Activated B cell treated with CpG ODN at 0.5 μM for 24 hours (primary cell): Measurements from ENCODE around the gene CRYL1. TPM values are rescaled to one million over a fixed set of nuclear protein-coding genes. Genes with fewer than 3 reads are reported as not detected.
"Not testable (repeated sequence)": the region's sequence is repeated elsewhere in the genome, so short reads cannot be mapped to it uniquely, and the experiment has no call there.

ENCODE experiments used
- ATAC-seq: fragments of 200-7000 bp; cut with Tn5 transposase; one replicate; pipeline ENCODE4 v1.10.0; 2021; ENCODE audit warnings: low read depth, mild to moderate bottlenecking, moderate library complexity
- CTCF ChIA-PET: fragments of 350-600 bp; sonication (Branson Sonifier 250); formaldehyde crosslinking; loops from one replicate; lab custom pipeline; 2021; ENCODE audit warnings: antibody characterized with exemption; lab: Charles Lee
- POLR2A ChIA-PET: fragments of 350-600 bp; sonication (Branson Sonifier 250); formaldehyde crosslinking; loops from one replicate; lab custom pipeline; 2021; ENCODE audit warnings: antibody characterized with exemption; lab: Charles Lee
- DNase-seq: peaks from one replicate; pipeline ENCODE4 v3.0.0; 2022
- H3K27ac Mint-ChIP-seq: one replicate; pipeline ENCODE4 v1.8.0; 2020; ENCODE audit warnings: mixed read lengths
- H3K27me3 Mint-ChIP-seq: one replicate; pipeline ENCODE4 v1.8.0; 2021; ENCODE audit warnings: mixed read lengths
- H3K36me3 Mint-ChIP-seq: one replicate; pipeline ENCODE4 v1.8.0; 2021; ENCODE audit warnings: low read depth, mixed read lengths
- H3K4me1 Mint-ChIP-seq: one replicate; pipeline ENCODE4 v1.8.0; 2021; ENCODE audit warnings: mixed read lengths
- H3K4me3 Mint-ChIP-seq: one replicate; pipeline ENCODE4 v1.8.0; 2020; ENCODE audit warnings: mild to moderate bottlenecking, mixed read lengths
- H3K9me3 Mint-ChIP-seq: one replicate; pipeline ENCODE4 v1.8.0; 2020; ENCODE audit warnings: mixed read lengths
- intact Hi-C: fragments of 100-400 bp; cut with micrococcal nuclease; formaldehyde crosslinking; loops from one replicate; pipeline ENCODE4 v1.15.1; 2024
- total RNA-seq: library from RNA; stranded (reverse); gene quantifications from 2 replicates; pipeline ENCODE4 v1.2.3, GENCODE V29; 2022
- TF ChIP-seq, protein P1 (sequence below): fragments of 200-600 bp; IDR thresholded peaks from one replicate; pipeline ENCODE4 v1.8.0; 2022; ENCODE audit warnings: antibody characterized with exemption, mild to moderate bottlenecking

CRYL1 gene
- total RNA-seq, 1 donor from 2014 or later = 9.6 TPM

DNA sequence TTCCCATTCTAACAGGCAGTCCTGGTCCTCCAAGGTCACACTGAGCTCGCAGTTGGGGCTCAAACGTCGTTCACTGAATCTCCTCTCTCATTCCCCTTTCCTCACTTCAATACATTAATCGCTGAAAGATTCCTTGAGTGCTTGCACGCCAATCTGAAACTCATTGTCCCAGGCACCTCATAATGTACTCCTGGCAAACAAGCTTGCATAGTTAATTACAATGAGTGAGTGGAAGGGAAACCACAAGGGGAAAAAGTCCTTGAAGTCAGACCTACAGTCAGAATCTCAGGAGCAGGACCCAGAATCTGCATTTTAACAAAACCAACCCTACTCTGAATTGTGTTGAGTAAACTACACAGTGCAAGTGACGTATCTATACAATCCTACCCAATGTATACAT lies 86.9 kb downstream of the CRYL1 start:
- Mint-ChIP-seq H3K4me3 (no peak overlapping the region), H3K27ac (no peak overlapping the region)

GRCh38 chr13:20436505-20436904 lies 89.2 kb downstream of the CRYL1 start:
- Mint-ChIP-seq H3K4me1 (no peaks in the 10 kb centered on the region), H3K27ac (no peak overlapping the region), H3K36me3 (peaks cover 16% of the 10 kb centered on the region), H3K9me3 (peaks cover 2% of the 10 kb centered on the region), H3K27me3 (no peaks in the 10 kb centered on the region), H3K4me3 (no peak overlapping the region)
- intact Hi-C loops = no loop called here
- no peak for ATAC-seq
- no peak for DNase-seq
- POLR2A ChIA-PET = no interaction called here
- CTCF ChIA-PET = no interaction called here
- TF ChIP-seq, protein P1, sequence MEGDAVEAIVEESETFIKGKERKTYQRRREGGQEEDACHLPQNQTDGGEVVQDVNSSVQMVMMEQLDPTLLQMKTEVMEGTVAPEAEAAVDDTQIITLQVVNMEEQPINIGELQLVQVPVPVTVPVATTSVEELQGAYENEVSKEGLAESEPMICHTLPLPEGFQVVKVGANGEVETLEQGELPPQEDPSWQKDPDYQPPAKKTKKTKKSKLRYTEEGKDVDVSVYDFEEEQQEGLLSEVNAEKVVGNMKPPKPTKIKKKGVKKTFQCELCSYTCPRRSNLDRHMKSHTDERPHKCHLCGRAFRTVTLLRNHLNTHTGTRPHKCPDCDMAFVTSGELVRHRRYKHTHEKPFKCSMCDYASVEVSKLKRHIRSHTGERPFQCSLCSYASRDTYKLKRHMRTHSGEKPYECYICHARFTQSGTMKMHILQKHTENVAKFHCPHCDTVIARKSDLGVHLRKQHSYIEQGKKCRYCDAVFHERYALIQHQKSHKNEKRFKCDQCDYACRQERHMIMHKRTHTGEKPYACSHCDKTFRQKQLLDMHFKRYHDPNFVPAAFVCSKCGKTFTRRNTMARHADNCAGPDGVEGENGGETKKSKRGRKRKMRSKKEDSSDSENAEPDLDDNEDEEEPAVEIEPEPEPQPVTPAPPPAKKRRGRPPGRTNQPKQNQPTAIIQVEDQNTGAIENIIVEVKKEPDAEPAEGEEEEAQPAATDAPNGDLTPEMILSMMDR = no peak

More for the DNA sequence above, 86.9 kb downstream of the CRYL1 start:
- ChIA-PET CTCF (no interaction called here), POLR2A (no interaction called here)
- ATAC-seq (no peak), DNase-seq (no peak)
- H3K27me3 Mint-ChIP-seq = no peaks in the 10 kb centered on the region
- no peaks in the 10 kb centered on the region for H3K4me1 Mint-ChIP-seq
- H3K36me3 Mint-ChIP-seq = peaks cover 10% of the 10 kb centered on the region
- TF ChIP-seq, protein P1 = no peak
- intact Hi-C loops = no loop called here
- peaks cover 2% of the 10 kb centered on the region for H3K9me3 Mint-ChIP-seq

DNA sequence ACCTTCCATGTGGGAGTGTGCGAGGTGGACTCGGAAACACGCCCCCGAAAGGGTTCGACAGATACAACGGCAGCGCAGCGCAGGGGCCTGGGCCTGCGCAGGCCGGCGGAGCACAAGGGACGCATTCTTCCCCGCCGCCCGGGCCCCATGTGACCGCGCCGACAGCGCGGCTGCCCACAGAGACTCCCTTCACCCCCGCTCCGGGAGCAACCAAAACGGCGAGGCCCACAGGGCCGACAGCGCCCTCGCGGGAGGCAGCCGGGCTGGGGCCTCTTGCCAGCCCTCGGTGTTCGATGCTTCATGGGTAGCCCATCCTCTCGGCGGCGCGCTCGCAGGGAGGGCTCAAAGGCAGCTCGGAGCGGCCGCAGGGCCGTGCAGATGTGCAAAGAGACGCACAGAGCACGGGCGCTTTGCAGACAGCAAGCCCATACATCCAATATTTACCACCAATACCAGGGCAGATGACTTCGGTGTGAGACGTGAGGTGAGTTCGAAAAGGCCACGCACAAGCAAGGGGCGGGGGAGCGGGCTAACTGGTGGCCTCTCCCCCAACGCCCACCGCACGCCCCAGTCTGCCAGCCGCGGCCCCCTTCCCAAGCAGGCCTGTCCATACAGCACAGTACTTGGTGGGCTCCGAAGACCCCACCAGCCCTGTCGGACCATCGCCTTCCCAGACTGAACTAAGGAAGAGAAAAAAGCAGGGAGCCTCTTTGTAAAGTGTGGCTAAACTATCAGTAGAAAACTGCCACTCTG lies 89.9 kb downstream of the CRYL1 start:
- Mint-ChIP-seq H3K27ac (no peak overlapping the region), H3K27me3 (no peaks in the 10 kb centered on the region), H3K4me1 (no peaks in the 10 kb centered on the region), H3K36me3 (peaks cover 18% of the 10 kb centered on the region), H3K4me3 (no peak overlapping the region), H3K9me3 (peaks cover 2% of the 10 kb centered on the region)
- TF ChIP-seq, protein P1 = no peak
- no peak for ATAC-seq
- no peak for DNase-seq
- ChIA-PET CTCF (no interaction called here), POLR2A (no interaction called here)
- intact Hi-C loops = no loop called here

GRCh38 chr13:20434210-20434609 lies 91.4 kb downstream of the CRYL1 start:
- CTCF ChIA-PET, H3K4me1 Mint-ChIP-seq, ATAC-seq, DNase-seq, H3K4me3 Mint-ChIP-seq, POLR2A ChIA-PET, H3K9me3 Mint-ChIP-seq, H3K27me3 Mint-ChIP-seq, intact Hi-C loops, H3K27ac Mint-ChIP-seq: not testable (repeated sequence)
- H3K36me3 Mint-ChIP-seq = peaks cover 19% of the 10 kb centered on the region

DNA sequence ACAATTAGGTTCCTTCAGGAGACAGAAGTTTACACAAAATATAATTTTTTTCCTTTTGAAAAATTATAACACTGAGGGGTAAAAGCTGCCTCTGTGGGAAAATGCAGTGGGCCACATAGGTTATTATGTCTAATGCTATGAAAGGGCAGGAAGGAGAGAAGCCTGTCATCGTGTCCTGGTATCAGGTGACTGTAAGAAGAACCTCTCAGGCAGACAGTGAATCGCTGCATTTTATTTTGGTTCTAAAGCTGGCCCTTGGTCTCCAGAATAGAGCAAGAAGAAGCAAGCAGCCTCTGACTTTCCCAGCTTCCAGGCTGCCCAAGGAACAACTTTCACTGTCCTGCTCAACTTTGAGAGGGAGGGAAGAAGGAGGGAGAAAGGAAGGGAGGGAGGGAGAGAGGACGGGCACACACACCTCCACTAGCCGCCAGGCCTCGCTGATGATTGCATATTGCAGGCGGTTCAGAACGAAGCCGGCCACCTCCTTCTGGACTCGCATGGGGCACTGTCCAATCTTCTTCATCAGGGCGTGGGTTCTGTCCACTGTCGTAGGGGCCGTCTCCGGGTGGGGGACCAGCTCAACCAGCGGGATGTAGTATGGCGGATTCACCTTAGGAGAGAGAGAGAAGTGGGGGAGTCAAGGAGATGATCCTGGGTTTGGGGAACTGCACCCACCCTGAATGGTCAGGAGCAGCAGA lies 93.8 kb downstream of the CRYL1 start:
- Mint-ChIP-seq H3K27me3 (no peaks in the 10 kb centered on the region), H3K27ac (no peak overlapping the region), H3K9me3 (peaks cover 2% of the 10 kb centered on the region), H3K36me3 (peaks cover 13% of the 10 kb centered on the region), H3K4me3 (no peak overlapping the region), H3K4me1 (no peaks in the 10 kb centered on the region)
- TF ChIP-seq, protein P1 = no peak
- intact Hi-C loops = no loop called here
- ATAC-seq = no peak
- ChIA-PET CTCF (no interaction called here), POLR2A (no interaction called here)
- DNase-seq = no peak
